GM10248 (cell line): ENCODE measurements around the gene CX3CR1.

Experiments used
- CTCF ChIA-PET: fragments of 300-600 bp; sonication (Branson Sonifier 250); formaldehyde crosslinking; extraction: SDS; loops from one replicate; lab custom pipeline; 2021; ENCODE audit warnings: antibody characterized with exemption; lab: Yijun Ruan, JAX
- POLR2A ChIA-PET: fragments of 350-650 bp; sonication (Branson Sonifier 250); formaldehyde crosslinking; extraction: SDS; loops from one replicate; lab custom pipeline; 2020; ENCODE audit warnings: antibody characterized with exemption; lab: Yijun Ruan, JAX
- DNase-seq: peaks from one replicate; pipeline ENCODE4 v3.0.0; 2012; ENCODE audit errors: extremely low spot score
- CTCF ChIP-seq: IDR thresholded peaks from 2 replicates; pipeline ENCODE4 v1.5.1; 2012; ENCODE audit warnings: mild to moderate bottlenecking, low read depth; ENCODE audit errors: extremely low read depth, missing control alignments, control extremely low read depth

The CX3CR1 gene

GRCh38 chr3:39287216-39288164 lies 7.7 kb upstream of the CX3CR1 start:
- ChIA-PET POLR2A (no interaction called here), CTCF (interaction anchor here (0.6 to 23.0 kb wide), 80 partner anchors 8 to 767 kb away, joined by 3 to 691 read pairs (median 6); partner anchors contain the start of genes CX3CR1, GORASP1, RPSA and TTC21A)
- DNase-seq: no peak
- no peak for TF ChIP-seq CTCF

DNA sequence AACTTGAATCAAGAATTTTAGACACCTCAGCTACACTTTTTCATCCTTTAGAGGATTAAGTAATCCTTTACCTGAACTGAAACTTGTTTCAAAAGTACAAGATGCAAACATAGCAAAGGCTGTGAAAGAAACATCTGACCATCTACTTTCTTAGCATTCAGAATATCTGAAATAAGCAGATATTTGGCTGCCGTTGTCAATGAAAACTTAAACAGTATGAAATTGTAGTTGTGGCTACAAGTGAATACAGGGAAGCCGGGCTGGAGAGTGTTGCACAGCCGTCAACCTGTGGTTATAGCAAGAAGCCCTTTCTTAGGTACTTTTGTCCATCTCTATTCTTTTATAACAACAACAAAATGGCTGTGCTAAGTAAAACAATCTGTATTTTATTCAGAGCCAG lies 6.9 kb upstream of the CX3CR1 start:
- CTCF ChIA-PET: interaction anchor here (0.7 to 23.0 kb wide), 14 partner anchors 8 to 640 kb away, joined by 3 to 691 read pairs (median 8); partner anchors contain the start of genes CX3CR1 and XIRP1
- no peak for TF ChIP-seq CTCF
- POLR2A ChIA-PET: no interaction called here
- no peak for DNase-seq

GRCh38 chr3:39285332-39285731 lies 5.5 kb upstream of the CX3CR1 start:
- CTCF ChIA-PET: interaction anchor here (2.6 to 23.0 kb wide), 4 partner anchors 9 to 95 kb away, joined by 10 to 691 read pairs (median 194); partner anchors contain the start of genes CX3CR1 and XIRP1
- no peak for TF ChIP-seq CTCF
- POLR2A ChIA-PET: no interaction called here
- no peak for DNase-seq

DNA sequence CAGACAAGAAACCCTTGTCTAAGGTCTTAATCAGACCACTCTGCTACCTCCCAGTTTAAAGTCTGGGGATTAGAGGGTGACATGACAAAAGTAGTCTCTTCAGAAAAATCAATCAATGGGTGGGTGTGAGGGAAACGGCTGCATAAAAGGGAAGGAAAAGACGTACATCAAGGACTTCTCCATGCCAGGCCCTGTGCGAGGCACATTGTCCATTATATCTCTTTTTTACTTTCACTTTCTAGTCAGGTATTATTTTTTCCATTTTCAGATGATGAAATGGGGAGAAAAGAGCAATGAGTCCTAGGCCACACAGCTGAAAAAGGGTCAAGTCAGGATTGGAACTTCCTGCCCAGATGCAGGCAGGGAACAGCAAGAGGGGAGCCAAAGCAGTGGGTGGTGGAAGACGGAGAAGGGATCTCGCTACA lies 4.6 kb upstream of the CX3CR1 start:
- POLR2A ChIA-PET: interaction anchor here (0.7 kb wide), 1 partner anchor 135 kb away, joined by 3 read pairs; no protein-coding TSS in a partner anchor
- TF ChIP-seq CTCF: no peak
- no peak for DNase-seq
- CTCF ChIA-PET: interaction anchor here (1.9 to 23.0 kb wide), 3 partner anchors 5 to 94 kb away, joined by 4 to 691 read pairs (median 250); partner anchors contain the start of gene XIRP1

DNA sequence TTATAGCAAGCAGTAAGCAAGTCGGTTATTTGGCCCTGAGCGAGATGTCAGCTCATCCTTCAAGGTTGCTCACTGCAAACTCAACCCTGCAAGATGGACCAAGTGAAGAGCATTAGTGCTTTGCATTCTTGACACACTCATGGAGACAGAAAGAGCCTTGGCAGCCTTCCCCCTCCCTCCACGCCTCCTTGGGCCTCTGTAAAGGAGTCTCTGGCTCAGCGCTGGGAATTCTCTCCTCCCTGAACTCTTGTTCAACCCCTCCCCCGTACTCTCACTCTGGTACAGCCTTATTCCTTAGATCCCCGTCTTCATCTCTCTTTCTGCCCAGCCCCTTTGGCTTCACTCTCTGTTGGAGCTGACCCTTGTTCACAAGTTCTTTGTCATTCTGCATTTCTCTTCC lies 2.2 kb upstream of the CX3CR1 start:
- no peak for DNase-seq
- ChIA-PET CTCF (interaction anchor here (1.1 to 23.0 kb wide), 6 partner anchors 8 to 92 kb away, joined by 3 to 691 read pairs (median 5); partner anchors contain the start of gene XIRP1), POLR2A (no interaction called here)
- no peak for TF ChIP-seq CTCF

DNA sequence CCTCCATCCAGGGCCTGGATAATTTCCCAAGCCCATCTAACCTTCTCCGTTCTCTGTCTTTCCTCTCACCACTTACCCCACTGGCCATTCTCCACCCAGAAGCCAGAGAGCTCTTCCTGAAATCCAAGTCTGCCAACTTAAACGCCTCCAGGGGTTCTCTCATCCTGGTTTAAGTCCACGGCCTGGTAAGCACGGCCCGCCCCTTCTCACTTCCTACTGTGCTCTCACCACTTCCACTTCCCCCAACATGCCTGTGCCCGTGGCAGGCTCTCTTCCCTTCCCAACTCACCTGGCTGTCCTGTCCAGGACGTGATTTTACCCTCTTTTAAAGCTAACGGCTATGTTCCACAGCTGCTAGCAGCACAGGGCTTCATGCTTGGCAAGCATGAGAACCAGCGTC lies 1.7 kb upstream of the CX3CR1 start:
- ChIA-PET CTCF (interaction anchor here (1.1 to 23.0 kb wide), 6 partner anchors 8 to 91 kb away, joined by 3 to 691 read pairs (median 5); partner anchors contain the start of gene XIRP1), POLR2A (no interaction called here)
- no peak for TF ChIP-seq CTCF
- no peak for DNase-seq
